OCI-LY7 (cell line): ENCODE measurements around the gene FBXO31. TPM values are rescaled to one million over a fixed set of nuclear protein-coding genes. Genes with fewer than 3 reads are reported as not detected.

ENCODE experiments used
- BruUV-seq: library from RNA; stranded (reverse); fragments of 400-500 nt; replicated peaks from 2 replicates; lab custom pipeline; 2021; lab: Mats Ljungman, UMichigan
- CTCF ChIA-PET: fragments of 300-600 bp; sonication (Branson Sonifier 250); formaldehyde crosslinking; loops from one replicate; lab custom pipeline; 2022; ENCODE audit warnings: antibody characterized with exemption; ENCODE audit not compliant: unreplicated experiment; lab: Charles Lee
- POLR2A ChIA-PET: fragments of 300-600 bp; sonication (Branson Sonifier 250); formaldehyde crosslinking; loops from one replicate; lab custom pipeline; 2022; ENCODE audit warnings: antibody characterized with exemption; lab: Charles Lee
- DNase-seq: peaks from one replicate; pipeline ENCODE4 v3.0.0-alpha.2; 2015; ENCODE audit warnings: low spot score
- H2AFZ ChIP-seq: fragments of 200-600 bp; sonication (generic), shearing (Covaris generic); 2 replicates; pipeline ENCODE4 v1.6.1; 2014; ENCODE audit warnings: mild to moderate bottlenecking, antibody characterized with exemption, low read length, moderate library complexity
- H3K27ac ChIP-seq: fragments of 200-600 bp; sonication (generic); 2 replicates; pipeline ENCODE4 v1.5.1; 2014; ENCODE audit warnings: mixed run types, low read depth, mild to moderate bottlenecking, moderate library complexity, low read length, inconsistent platforms; ENCODE audit not compliant: poor library complexity, severe bottlenecking
- H3K36me3 ChIP-seq: fragments of 200-600 bp; sonication (generic); 2 replicates; pipeline ENCODE4 v1.6.1; 2014; ENCODE audit warnings: mild to moderate bottlenecking, antibody characterized with exemption, low read length, moderate library complexity, mixed read lengths; ENCODE audit not compliant: insufficient read depth
- H3K4me1 ChIP-seq: fragments of 200-600 bp; sonication (generic); 2 replicates; pipeline ENCODE4 v1.5.1; 2014; ENCODE audit warnings: mild to moderate bottlenecking, low read length; ENCODE audit not compliant: insufficient read depth, poor library complexity, severe bottlenecking
- H3K4me2 ChIP-seq: fragments of 200-600 bp; sonication (generic); 2 replicates; pipeline ENCODE4 v1.6.1; 2014; ENCODE audit warnings: mild to moderate bottlenecking, low read length
- H3K4me3 ChIP-seq: fragments of 200-600 bp; sonication (generic); 2 replicates; pipeline ENCODE4 v1.5.1; 2014; ENCODE audit warnings: mild to moderate bottlenecking, low read depth, low read length; ENCODE audit not compliant: poor library complexity, severe bottlenecking
- H3K79me2 ChIP-seq: fragments of 200-600 bp; sonication (generic); 2 replicates; pipeline ENCODE4 v1.6.1; 2016; ENCODE audit warnings: low read depth, mild to moderate bottlenecking, low read length, moderate library complexity, mixed read lengths; ENCODE audit not compliant: insufficient read depth
- H3K9me2 ChIP-seq: fragments of 200-600 bp; sonication (generic); 2 replicates; pipeline ENCODE4 v1.6.1; 2016; ENCODE audit warnings: mild to moderate bottlenecking, low read length, mixed read lengths; ENCODE audit not compliant: insufficient read depth
- H3K9me3 ChIP-seq: fragments of 200-600 bp; sonication (generic); 2 replicates; pipeline ENCODE4 v1.6.1; 2014; ENCODE audit warnings: mild to moderate bottlenecking, mixed run types, low read length, mixed read lengths
- H4K20me1 ChIP-seq: fragments of 200-600 bp; sonication (generic); 2 replicates; pipeline ENCODE4 v1.6.1; 2014; ENCODE audit warnings: mild to moderate bottlenecking, antibody characterized with exemption, low read length, moderate library complexity, mixed read lengths; ENCODE audit not compliant: insufficient read depth
- CTCF ChIP-seq: fragments of 200-600 bp; sonication (generic); conservative IDR thresholded peaks from 2 replicates; pipeline ENCODE4 v1.5.1; 2014; ENCODE audit warnings: mild to moderate bottlenecking, antibody characterized with exemption, low read length, moderate library complexity, mixed read lengths
- EZH2phosphoT487 ChIP-seq: fragments of 200-600 bp; sonication (generic); IDR thresholded peaks from 2 replicates; pipeline ENCODE4 v1.6.1; 2018; ENCODE audit warnings: low read depth, borderline replicate concordance, mild to moderate bottlenecking, mixed run types, antibody characterized with exemption, low read length, moderate library complexity, mixed read lengths
- intact Hi-C: fragments of 100-400 bp; cut with micrococcal nuclease; formaldehyde crosslinking; loops from one replicate; pipeline ENCODE4 v1.10.0; 2022; ENCODE audit not compliant: unreplicated experiment
- total RNA-seq, 2 experiments: library from RNA; depleted of rRNA in 1 of 2; stranded (reverse); fragments of >200 nt in 1 of 2; shearing (Covaris generic) in 1 of 2; gene quantifications; 2 replicates each; pipeline ENCODE4 v1.2.3, GENCODE V29; 2014 to 2022

Gene FBXO31
- total RNA-seq, 2 experiments from 2014 or later: 26.0 to 32.4 TPM

DNA sequence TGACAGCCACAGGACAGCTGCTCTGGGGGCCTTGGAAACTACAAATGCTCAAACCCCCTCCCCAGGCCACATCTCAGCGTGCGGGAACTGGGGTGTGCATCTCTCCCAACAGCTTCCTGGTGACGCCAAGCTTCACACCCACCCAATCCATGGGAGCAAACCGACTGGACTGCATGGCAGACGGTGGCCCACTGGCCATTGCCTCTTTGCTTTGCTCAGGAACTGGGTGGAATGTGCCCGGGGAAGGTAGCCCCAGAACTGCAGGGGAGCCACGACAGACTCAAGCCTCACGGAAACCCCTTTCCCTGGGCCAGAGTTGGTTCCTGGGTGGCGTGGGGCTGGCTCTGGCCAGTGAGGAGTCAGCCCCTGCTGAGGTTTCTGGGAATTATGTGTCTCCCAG, 61.2 kb downstream of the FBXO31 start:
- no peaks in the 10 kb centered on the region for H4K20me1 ChIP-seq
- H3K4me3 ChIP-seq: no peak overlapping the region
- no TSS peak for BruUV-seq
- H2AFZ ChIP-seq: no peak overlapping the region
- peaks cover 9% of the 10 kb centered on the region for H3K4me1 ChIP-seq
- intact Hi-C loops: no loop called here
- H3K4me2 ChIP-seq: no peak overlapping the region
- H3K9me3 ChIP-seq: no peaks in the 10 kb centered on the region
- ChIA-PET CTCF (no interaction called here), POLR2A (no interaction called here)
- H3K36me3 ChIP-seq: peaks cover 7% of the 10 kb centered on the region; the same call in 1 of the 2 replicates
- no peak for TF ChIP-seq CTCF
- peaks cover 17% of the 10 kb centered on the region for H3K79me2 ChIP-seq
- DNase-seq: no peak
- no peaks in the 10 kb centered on the region for H3K9me2 ChIP-seq
- no peak overlapping the region for H3K27ac ChIP-seq

GRCh38 chr16:87321336-87322107, 62.1 kb downstream of the FBXO31 start:
- POLR2A ChIA-PET: no interaction called here
- intact Hi-C loops: no loop called here
- H3K9me2 ChIP-seq: no peaks in the 10 kb centered on the region
- CTCF ChIA-PET: no interaction called here
- no peaks in the 10 kb centered on the region for H3K9me3 ChIP-seq
- peaks cover 7% of the 10 kb centered on the region; the same call in 1 of the 2 replicates for H3K36me3 ChIP-seq
- H3K4me1 ChIP-seq: peaks cover 11% of the 10 kb centered on the region
- no peak overlapping the region for H3K4me3 ChIP-seq
- no peak overlapping the region for H2AFZ ChIP-seq
- peaks cover 17% of the 10 kb centered on the region for H3K79me2 ChIP-seq
- H4K20me1 ChIP-seq: no peaks in the 10 kb centered on the region
- no peak overlapping the region for H3K4me2 ChIP-seq
- no TSS peak for BruUV-seq
- DNase-seq: no peak
- H3K27ac ChIP-seq: no peak overlapping the region
- TF ChIP-seq CTCF (no peak), EZH2phosphoT487 (no peak)

DNA sequence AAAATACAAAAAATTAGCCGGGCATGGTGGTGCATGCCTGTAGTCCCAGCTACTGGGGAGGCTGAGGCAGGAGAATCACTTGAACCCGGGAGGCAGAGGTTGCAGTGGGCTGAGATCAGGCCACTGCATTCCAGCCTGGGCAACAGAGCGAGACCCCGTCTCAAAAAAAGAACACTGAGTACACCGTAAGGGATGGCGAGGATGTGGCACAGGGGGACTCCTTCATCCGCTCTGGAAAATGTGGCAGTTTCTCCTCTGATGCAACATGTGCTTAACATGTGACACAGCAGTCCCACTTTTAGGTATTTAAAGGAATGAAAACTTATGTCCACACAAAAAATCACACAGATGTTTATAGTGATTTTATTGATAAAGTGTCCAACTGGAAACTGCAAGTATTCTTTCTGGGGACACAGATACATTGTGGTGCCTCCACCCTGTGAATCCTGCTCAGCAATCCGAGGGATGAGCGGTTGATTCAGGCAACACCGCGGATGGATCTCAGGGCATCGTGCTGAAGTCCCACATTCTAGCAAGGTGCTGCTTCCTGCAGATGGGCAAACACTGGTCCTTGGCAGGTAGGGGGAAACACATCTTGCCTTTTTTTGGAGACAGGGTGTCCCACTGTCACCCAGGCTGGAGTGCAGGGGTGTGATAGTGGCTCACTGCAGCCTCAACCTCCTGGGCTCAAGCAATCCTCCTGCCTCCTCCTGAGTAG, 62.9 kb downstream of the FBXO31 start:
- Histone ChIP-seq H3K27ac (no peak overlapping the region), H4K20me1 (no peaks in the 10 kb centered on the region), H3K9me2 (no peaks in the 10 kb centered on the region), H2AFZ (no peak overlapping the region), H3K79me2 (peaks cover 17% of the 10 kb centered on the region), H3K36me3 (peaks cover 7% of the 10 kb centered on the region; the same call in 1 of the 2 replicates), H3K4me3 (no peak overlapping the region), H3K9me3 (no peaks in the 10 kb centered on the region), H3K4me1 (peaks cover 18% of the 10 kb centered on the region), H3K4me2 (no peak overlapping the region)
- no TSS peak for BruUV-seq
- ChIA-PET CTCF (no interaction called here), POLR2A (no interaction called here)
- no peak for TF ChIP-seq CTCF
- TF ChIP-seq EZH2phosphoT487: no peak
- intact Hi-C loops: no loop called here
- no peak for DNase-seq
